ENCODE measurements around the gene SMIM8. TPM values are rescaled to one million over a fixed set of nuclear protein-coding genes. Genes with fewer than 3 reads are reported as not detected.

Gene SMIM8
- total RNA-seq, 4 donors from 2014 or later, result 5.3 to 12.0 (median 7.5) TPM

GRCh38 chr6:87350516-87350915 lies 28.1 kb downstream of the SMIM8 start:
- Histone ChIP-seq H3K36me3 (no peaks in the 10 kb centered on the region), H3K27ac (replicated peaks in 1 of 4) (no peak overlapping the region), H3K27me3 (no peaks in the 10 kb centered on the region), H3K4me3 (no peak overlapping the region), H3K9me3 (no peaks in the 10 kb centered on the region), H3K4me1 (no peaks in the 10 kb centered on the region)
- TF ChIP-seq EP300 (IDR thresholded peaks at IDR 0.05), result no peak
- no peak for TF ChIP-seq POLR2A (IDR thresholded peaks at IDR 0.05; ENCODE audit: low read depth)
- no peak for TF ChIP-seq POLR2AphosphoS5 (IDR thresholded peaks at IDR 0.05)
- no peak for TF ChIP-seq CTCF (IDR thresholded peaks at IDR 0.05)
- no peak for DNase-seq (ENCODE audit: extremely low spot score)
- intact Hi-C loops (cut with DNase I), result no loop called here

GRCh38 chr6:87351583-87351982 lies 29.2 kb downstream of the SMIM8 start:
- 92% methylated on average over 1 of the region's 1 CpG for WGBS
- DNase-seq (ENCODE audit: extremely low spot score), result no peak

GRCh38 chr6:87356181-87356580 lies 33.8 kb downstream of the SMIM8 start:
- DNase-seq (ENCODE audit: extremely low spot score), result no peak
- H3K4me3 ChIP-seq, result no peak overlapping the region
- WGBS, result 94% methylated on average over 4 of the region's 4 CpGs
- no peaks in the 10 kb centered on the region for H3K4me1 ChIP-seq
- intact Hi-C loops (cut with DNase I), result no loop called here
- no peaks in the 10 kb centered on the region for H3K27me3 ChIP-seq
- no peaks in the 10 kb centered on the region for H3K9me3 ChIP-seq
- TF ChIP-seq POLR2AphosphoS5 (IDR thresholded peaks at IDR 0.05) (no peak), CTCF (IDR thresholded peaks at IDR 0.05) (no peak), POLR2A (IDR thresholded peaks at IDR 0.05; ENCODE audit: low read depth) (no peak), EP300 (IDR thresholded peaks at IDR 0.05) (no peak)
- H3K27ac ChIP-seq (replicated peaks in 1 of 4), result no peak overlapping the region
- H3K36me3 ChIP-seq, result peaks cover 0 to 3% (median 0%) of the 10 kb centered on the region in 4 donors

More at GRCh38 chr6:87351583-87351982, 29.2 kb downstream of the SMIM8 start:
- TF ChIP-seq EP300 (IDR thresholded peaks at IDR 0.05), result no peak
- no peak for TF ChIP-seq CTCF (IDR thresholded peaks at IDR 0.05)
- no peak for TF ChIP-seq POLR2AphosphoS5 (IDR thresholded peaks at IDR 0.05)
- TF ChIP-seq POLR2A (IDR thresholded peaks at IDR 0.05; ENCODE audit: low read depth), result no peak
- no peaks in the 10 kb centered on the region for H3K36me3 ChIP-seq
- no peaks in the 10 kb centered on the region for H3K4me1 ChIP-seq
- no peaks in the 10 kb centered on the region for H3K27me3 ChIP-seq
- no peak overlapping the region for H3K4me3 ChIP-seq
- intact Hi-C loops (cut with DNase I), result no loop called here
- H3K27ac ChIP-seq (replicated peaks in 1 of 4), result no peak overlapping the region
- H3K9me3 ChIP-seq, result no peaks in the 10 kb centered on the region

- Histone ChIP-seq H3K27me3 (no peaks in the 10 kb centered on the region), H3K27ac (replicated peaks in 1 of 4) (no peak overlapping the region), H3K36me3 (peaks cover 0 to 3% (median 0%) of the 10 kb centered on the region in 4 donors), H3K4me3 (no peak overlapping the region), H3K9me3 (no peaks in the 10 kb centered on the region), H3K4me1 (no peaks in the 10 kb centered on the region)
- DNase-seq (ENCODE audit: extremely low spot score), result no peak
- intact Hi-C loops (cut with DNase I), result no loop called here
- TF ChIP-seq POLR2AphosphoS5 (IDR thresholded peaks at IDR 0.05) (no peak), CTCF (IDR thresholded peaks at IDR 0.05) (no peak), EP300 (IDR thresholded peaks at IDR 0.05) (no peak), POLR2A (IDR thresholded peaks at IDR 0.05; ENCODE audit: low read depth) (no peak)
- WGBS, result 84% methylated on average over 3 of the region's 3 CpGs
These were observed 35.2 kb downstream of the SMIM8 start for GRCh38 chr6:87357479-87358196.

Data from esophagus muscularis mucosa (tissue), 4 donors.